ENCODE results near the gene COL8A2. TPM values are rescaled to one million over a fixed set of nuclear protein-coding genes. Genes with fewer than 3 reads are reported as not detected.

COL8A2 gene
- total RNA-seq, 1 experiment from 2014 or later: not detected

DNA sequence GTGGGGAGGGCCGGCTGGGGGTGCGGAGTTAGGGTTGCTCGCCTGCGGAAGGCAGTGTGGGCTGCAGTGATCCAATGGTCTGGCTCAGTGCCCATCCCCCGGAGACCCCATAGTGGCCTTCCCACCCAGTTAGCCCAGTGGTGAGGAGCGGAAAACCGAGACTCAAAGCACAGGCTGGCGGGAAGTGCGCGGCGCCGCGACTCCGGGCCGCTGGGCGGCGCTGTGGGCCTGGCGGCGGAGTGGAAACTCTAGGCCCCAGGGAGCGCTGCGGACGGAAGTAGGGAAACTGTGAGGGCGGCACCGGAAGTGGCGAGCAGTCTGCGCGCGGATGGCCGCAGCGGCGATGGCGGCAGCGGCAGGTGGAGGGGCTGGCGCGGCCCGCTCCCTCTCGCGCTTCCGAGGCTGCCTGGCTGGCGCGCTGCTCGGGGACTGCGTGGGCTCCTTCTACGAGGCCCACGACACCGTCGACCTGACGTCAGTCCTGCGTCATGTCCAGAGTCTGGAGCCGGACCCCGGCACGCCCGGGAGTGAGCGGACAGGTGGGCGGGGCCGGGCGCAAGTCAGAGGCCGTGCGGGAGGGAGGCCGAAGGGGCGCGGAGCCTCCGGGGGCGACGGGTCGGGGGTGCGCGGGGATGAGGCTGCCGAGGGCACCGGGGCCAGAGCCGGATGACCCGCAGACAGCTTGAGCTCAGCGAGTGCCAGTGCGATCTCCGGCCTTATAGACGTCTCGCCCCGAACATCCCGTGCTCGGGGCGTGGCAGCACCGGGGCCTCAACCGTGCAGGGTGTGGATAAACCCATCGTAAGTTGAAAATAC is 36.2 kb downstream of the COL8A2 start, which contains the start of gene ADPRS:
TSS of gene ADPRS (plus strand) at position 316 of the 816 bp plus-strand sequence. CDS start at position 329, 13 bp downstream.
- H3K27me3 Mint-ChIP-seq (ENCODE audit: insufficient read depth, unreplicated experiment): no peaks in the 10 kb centered on the region
- intact Hi-C loops (cut with micrococcal nuclease): loop anchor here (2.0 kb wide), 1 partner anchor 158 kb away; the partner anchor contains the start of gene AGO3
- TF ChIP-seq, protein P1, sequence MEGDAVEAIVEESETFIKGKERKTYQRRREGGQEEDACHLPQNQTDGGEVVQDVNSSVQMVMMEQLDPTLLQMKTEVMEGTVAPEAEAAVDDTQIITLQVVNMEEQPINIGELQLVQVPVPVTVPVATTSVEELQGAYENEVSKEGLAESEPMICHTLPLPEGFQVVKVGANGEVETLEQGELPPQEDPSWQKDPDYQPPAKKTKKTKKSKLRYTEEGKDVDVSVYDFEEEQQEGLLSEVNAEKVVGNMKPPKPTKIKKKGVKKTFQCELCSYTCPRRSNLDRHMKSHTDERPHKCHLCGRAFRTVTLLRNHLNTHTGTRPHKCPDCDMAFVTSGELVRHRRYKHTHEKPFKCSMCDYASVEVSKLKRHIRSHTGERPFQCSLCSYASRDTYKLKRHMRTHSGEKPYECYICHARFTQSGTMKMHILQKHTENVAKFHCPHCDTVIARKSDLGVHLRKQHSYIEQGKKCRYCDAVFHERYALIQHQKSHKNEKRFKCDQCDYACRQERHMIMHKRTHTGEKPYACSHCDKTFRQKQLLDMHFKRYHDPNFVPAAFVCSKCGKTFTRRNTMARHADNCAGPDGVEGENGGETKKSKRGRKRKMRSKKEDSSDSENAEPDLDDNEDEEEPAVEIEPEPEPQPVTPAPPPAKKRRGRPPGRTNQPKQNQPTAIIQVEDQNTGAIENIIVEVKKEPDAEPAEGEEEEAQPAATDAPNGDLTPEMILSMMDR (IDR thresholded peaks at IDR 0.05; ENCODE audit: unreplicated experiment): peak; percentile 99
- POLR2A ChIA-PET: interaction anchor here (0.6 to 1.6 kb wide), 7 partner anchors 54 to 279 kb away, joined by 3 to 6 read pairs (median 4); partner anchors contain the start of gene TRAPPC3
- peaks cover 24% of the 10 kb centered on the region for H3K36me3 Mint-ChIP-seq (ENCODE audit: insufficient read depth, unreplicated experiment)
- H3K4me1 Mint-ChIP-seq (ENCODE audit: insufficient read depth, unreplicated experiment): no peaks in the 10 kb centered on the region
- peak within 1 kb of the TSS; percentile 82 for H3K27ac Mint-ChIP-seq (ENCODE audit: low read depth, unreplicated experiment)
- DNase-seq (ENCODE audit: unreplicated experiment): peak; percentile 82
- peak within 1 kb of the TSS; percentile 75 for H3K4me3 Mint-ChIP-seq (ENCODE audit: unreplicated experiment)
- CTCF ChIA-PET: interaction anchor here (0.6 to 0.9 kb wide), 4 partner anchors 36 to 378 kb away, joined by 3 to 4 read pairs (median 4); no protein-coding TSS in a partner anchor
- H3K9me3 Mint-ChIP-seq (ENCODE audit: unreplicated experiment): no peaks in the 10 kb centered on the region
- BruUV-seq (replicated peaks): no TSS peak

DNA sequence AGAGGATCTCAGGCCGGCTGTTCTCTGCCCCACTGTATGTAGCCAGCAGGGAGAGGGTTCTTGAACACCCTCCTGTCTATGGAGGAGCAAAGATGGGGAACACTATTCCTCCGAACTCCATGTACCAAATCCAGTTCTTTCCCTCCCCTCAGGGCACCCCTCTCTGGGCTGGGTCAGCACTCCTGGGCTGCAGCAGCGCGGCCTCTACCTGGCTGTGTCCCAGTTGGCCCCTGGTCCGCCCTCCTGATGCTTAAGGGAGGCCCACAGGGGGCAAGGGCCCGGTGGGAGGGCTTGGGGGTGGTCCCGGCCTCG is 36.8 kb downstream of the COL8A2 start:
- peaks cover 22% of the 10 kb centered on the region for H3K36me3 Mint-ChIP-seq (ENCODE audit: insufficient read depth, unreplicated experiment)
- intact Hi-C loops (cut with micrococcal nuclease): loop anchor here (2.0 kb wide), 1 partner anchor 157 kb away; the partner anchor contains the start of gene AGO3
- H3K4me1 Mint-ChIP-seq (ENCODE audit: insufficient read depth, unreplicated experiment): no peaks in the 10 kb centered on the region
- no peak for DNase-seq (ENCODE audit: unreplicated experiment)
- CTCF ChIA-PET: interaction anchor here (0.6 to 2.4 kb wide), 4 partner anchors 35 to 278 kb away, joined by 3 to 5 read pairs (median 4); partner anchors contain the start of gene TRAPPC3
- TF ChIP-seq, protein P1 (IDR thresholded peaks at IDR 0.05; ENCODE audit: unreplicated experiment): no peak
- BruUV-seq (replicated peaks): no TSS peak
- H3K9me3 Mint-ChIP-seq (ENCODE audit: unreplicated experiment): no peaks in the 10 kb centered on the region
- H3K27ac Mint-ChIP-seq (ENCODE audit: low read depth, unreplicated experiment): no peak overlapping the region
- H3K4me3 Mint-ChIP-seq (ENCODE audit: unreplicated experiment): peak overlapping the region; percentile 75
- POLR2A ChIA-PET: no interaction called here
- H3K27me3 Mint-ChIP-seq (ENCODE audit: insufficient read depth, unreplicated experiment): no peaks in the 10 kb centered on the region

DNA sequence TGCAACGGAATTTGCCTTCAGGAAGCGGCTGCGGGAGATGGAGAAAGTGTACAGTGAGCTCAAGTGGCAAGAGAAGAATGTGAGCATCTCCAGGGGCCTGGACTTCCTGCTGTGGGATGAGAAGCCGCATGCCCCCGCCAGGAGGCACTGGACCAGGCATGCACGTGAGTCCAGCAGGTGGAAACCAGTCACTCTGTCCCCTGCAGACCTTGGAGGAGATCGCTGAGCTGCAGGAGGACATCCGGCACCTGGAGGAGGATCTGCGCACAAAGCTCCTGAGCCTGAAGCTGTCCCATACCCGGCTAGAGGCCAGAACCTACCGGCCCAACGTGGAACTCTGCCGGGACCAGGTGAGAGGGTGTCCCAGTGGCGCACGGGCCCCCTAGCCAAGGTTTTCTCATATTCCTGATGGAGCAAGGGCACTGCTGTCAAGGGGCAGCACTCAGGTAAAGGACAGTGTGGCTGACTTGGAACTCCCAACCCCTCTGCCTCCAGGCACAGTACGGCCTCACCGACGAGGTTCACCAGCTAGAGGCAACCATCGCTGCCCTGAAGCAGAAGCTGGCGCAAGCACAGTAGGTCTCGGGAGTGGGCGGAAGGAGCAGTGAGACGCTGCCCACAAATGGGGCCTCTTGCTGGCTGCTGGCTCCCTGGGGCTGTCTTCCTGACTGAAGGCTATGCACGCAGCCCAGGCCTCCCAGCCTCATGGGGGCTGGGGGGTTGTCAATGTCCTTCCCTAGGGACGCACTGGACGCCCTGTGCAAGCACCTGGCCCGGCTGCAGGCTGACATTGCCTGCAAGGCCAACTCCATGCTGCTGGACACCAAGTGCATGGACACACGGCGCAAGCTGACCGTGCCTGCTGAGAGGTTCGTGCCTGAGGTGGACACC is 37.5 kb downstream of the COL8A2 start:
- Mint-ChIP-seq H3K4me3 (ENCODE audit: unreplicated experiment) (peak overlapping the region; percentile 75), H3K9me3 (ENCODE audit: unreplicated experiment) (no peaks in the 10 kb centered on the region), H3K27ac (ENCODE audit: low read depth, unreplicated experiment) (no peak overlapping the region), H3K27me3 (ENCODE audit: insufficient read depth, unreplicated experiment) (no peaks in the 10 kb centered on the region), H3K36me3 (ENCODE audit: insufficient read depth, unreplicated experiment) (peaks cover 19% of the 10 kb centered on the region), H3K4me1 (ENCODE audit: insufficient read depth, unreplicated experiment) (no peaks in the 10 kb centered on the region)
- intact Hi-C loops (cut with micrococcal nuclease): loop anchor here (2.0 kb wide), 1 partner anchor 157 kb away; the partner anchor contains the start of gene AGO3
- CTCF ChIA-PET: interaction anchor here (0.6 to 2.4 kb wide), 9 partner anchors 14 to 398 kb away, joined by 3 to 5 read pairs (median 3); partner anchors contain the start of genes EVA1B and TRAPPC3
- TF ChIP-seq, protein P1 (IDR thresholded peaks at IDR 0.05; ENCODE audit: unreplicated experiment): no peak
- DNase-seq (ENCODE audit: unreplicated experiment): no peak
- POLR2A ChIA-PET: interaction anchor here (1.0 kb wide), 1 partner anchor 27 kb away, joined by 6 read pairs; no protein-coding TSS in a partner anchor
- BruUV-seq (replicated peaks): no TSS peak
